ENCODE data around the gene TBC1D2B.
"Not testable (repeated sequence)": the region's sequence is repeated elsewhere in the genome, so short reads cannot be mapped to it uniquely, and the experiment has no call there.

TBC1D2B gene

GRCh38 chr15:77980098-77980497 lies 97.4 kb downstream of the TBC1D2B start:
- H3K4me3 ChIP-seq (ENCODE audit: low read depth, low read length), result no peak overlapping the region
- TF ChIP-seq CTCF (IDR thresholded peaks at IDR 0.05; ENCODE audit: low read depth, low read length, missing control alignments), result no peak
- no peak for DNase-seq (ENCODE audit: low read depth)
- in situ Hi-C loops (cut with HindIII; ENCODE audit: low sequenced_read_pairs), result loop anchor here (5.0 kb wide), 1 partner anchor 792 kb away; no protein-coding TSS in a partner anchor

GRCh38 chr15:77979157-77979556 lies 98.4 kb downstream of the TBC1D2B start:
- DNase-seq (ENCODE audit: low read depth); H3K4me3 ChIP-seq (ENCODE audit: low read depth, low read length); in situ Hi-C loops (cut with HindIII; ENCODE audit: low sequenced_read_pairs): not testable (repeated sequence)

GRCh38 chr15:77978759-77979145 lies 98.8 kb downstream of the TBC1D2B start:
- H3K4me3 ChIP-seq (ENCODE audit: low read depth, low read length); in situ Hi-C loops (cut with HindIII; ENCODE audit: low sequenced_read_pairs); DNase-seq (ENCODE audit: low read depth): not testable (repeated sequence)

GRCh38 chr15:77977903-77978758 lies 99.4 kb downstream of the TBC1D2B start:
- DNase-seq (ENCODE audit: low read depth); in situ Hi-C loops (cut with HindIII; ENCODE audit: low sequenced_read_pairs); H3K4me3 ChIP-seq (ENCODE audit: low read depth, low read length): not testable (repeated sequence)

- in situ Hi-C loops (cut with HindIII; ENCODE audit: low sequenced_read_pairs); DNase-seq (ENCODE audit: low read depth); H3K4me3 ChIP-seq (ENCODE audit: low read depth, low read length): not testable (repeated sequence)
Observed at GRCh38 chr15:77976760-77977525, 100.6 kb downstream of the TBC1D2B start.

- H3K4me3 ChIP-seq (ENCODE audit: low read depth, low read length); DNase-seq (ENCODE audit: low read depth); in situ Hi-C loops (cut with HindIII; ENCODE audit: low sequenced_read_pairs): not testable (repeated sequence)
Observed at GRCh38 chr15:77976095-77976450, 101.4 kb downstream of the TBC1D2B start.

- in situ Hi-C loops (cut with HindIII; ENCODE audit: low sequenced_read_pairs), result no loop called here
- no peak overlapping the region for H3K4me3 ChIP-seq (ENCODE audit: low read depth, low read length)
- TF ChIP-seq CTCF (IDR thresholded peaks at IDR 0.05; ENCODE audit: low read depth, low read length, missing control alignments), result no peak
- no peak for DNase-seq (ENCODE audit: low read depth)
Observed at GRCh38 chr15:77975332-77976094, 102.0 kb downstream of the TBC1D2B start.

- TF ChIP-seq CTCF (IDR thresholded peaks at IDR 0.05; ENCODE audit: low read depth, low read length, missing control alignments), result no peak
- DNase-seq (ENCODE audit: low read depth), result no peak
- in situ Hi-C loops (cut with HindIII; ENCODE audit: low sequenced_read_pairs), result no loop called here
Observed at GRCh38 chr15:77974416-77975331, 102.8 kb downstream of the TBC1D2B start.

More at GRCh38 chr15:77974416-77975331, 102.8 kb downstream of the TBC1D2B start:
- H3K4me3 ChIP-seq (ENCODE audit: low read depth, low read length), result no peak overlapping the region
